ENCODE data around the gene TRIM17.

DNA sequence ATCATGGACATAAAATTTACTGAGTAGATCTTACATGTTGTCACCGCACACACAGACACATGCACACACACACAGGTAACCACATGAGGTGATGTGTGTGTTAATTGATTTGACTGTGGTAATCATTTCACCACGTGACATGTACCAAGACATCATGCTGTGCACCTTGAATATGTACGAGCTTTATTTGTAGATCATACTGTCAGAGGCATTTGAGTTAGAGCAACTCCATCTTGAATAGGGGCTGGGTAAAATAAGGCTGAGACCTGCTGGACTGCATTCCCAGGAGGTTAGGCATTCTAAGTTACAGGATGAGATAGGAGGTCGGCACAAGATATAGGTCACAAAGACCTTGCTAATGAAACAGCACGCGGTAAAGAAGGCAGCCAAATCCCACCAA lies 31.7 kb upstream of the TRIM17 start:
- no peak for TF ChIP-seq EZH2 (optimal IDR thresholded peaks at IDR 0.05; ENCODE audit: low read depth, low read length)
- TF ChIP-seq, protein P1, sequence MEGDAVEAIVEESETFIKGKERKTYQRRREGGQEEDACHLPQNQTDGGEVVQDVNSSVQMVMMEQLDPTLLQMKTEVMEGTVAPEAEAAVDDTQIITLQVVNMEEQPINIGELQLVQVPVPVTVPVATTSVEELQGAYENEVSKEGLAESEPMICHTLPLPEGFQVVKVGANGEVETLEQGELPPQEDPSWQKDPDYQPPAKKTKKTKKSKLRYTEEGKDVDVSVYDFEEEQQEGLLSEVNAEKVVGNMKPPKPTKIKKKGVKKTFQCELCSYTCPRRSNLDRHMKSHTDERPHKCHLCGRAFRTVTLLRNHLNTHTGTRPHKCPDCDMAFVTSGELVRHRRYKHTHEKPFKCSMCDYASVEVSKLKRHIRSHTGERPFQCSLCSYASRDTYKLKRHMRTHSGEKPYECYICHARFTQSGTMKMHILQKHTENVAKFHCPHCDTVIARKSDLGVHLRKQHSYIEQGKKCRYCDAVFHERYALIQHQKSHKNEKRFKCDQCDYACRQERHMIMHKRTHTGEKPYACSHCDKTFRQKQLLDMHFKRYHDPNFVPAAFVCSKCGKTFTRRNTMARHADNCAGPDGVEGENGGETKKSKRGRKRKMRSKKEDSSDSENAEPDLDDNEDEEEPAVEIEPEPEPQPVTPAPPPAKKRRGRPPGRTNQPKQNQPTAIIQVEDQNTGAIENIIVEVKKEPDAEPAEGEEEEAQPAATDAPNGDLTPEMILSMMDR (IDR thresholded peaks at IDR 0.05; ENCODE audit: low read length) = no peak
